ENCODE results near the gene NCAM1. TPM values are rescaled to one million over a fixed set of nuclear protein-coding genes. Genes with fewer than 3 reads are reported as not detected.
A peak's percentile ranks its signal among the peaks of the same experiment; 100 is the strongest.

The NCAM1 gene
- total RNA-seq, 3 donors from 2014 or later, result 3.6 to 17.9 (median 6.1) TPM

DNA sequence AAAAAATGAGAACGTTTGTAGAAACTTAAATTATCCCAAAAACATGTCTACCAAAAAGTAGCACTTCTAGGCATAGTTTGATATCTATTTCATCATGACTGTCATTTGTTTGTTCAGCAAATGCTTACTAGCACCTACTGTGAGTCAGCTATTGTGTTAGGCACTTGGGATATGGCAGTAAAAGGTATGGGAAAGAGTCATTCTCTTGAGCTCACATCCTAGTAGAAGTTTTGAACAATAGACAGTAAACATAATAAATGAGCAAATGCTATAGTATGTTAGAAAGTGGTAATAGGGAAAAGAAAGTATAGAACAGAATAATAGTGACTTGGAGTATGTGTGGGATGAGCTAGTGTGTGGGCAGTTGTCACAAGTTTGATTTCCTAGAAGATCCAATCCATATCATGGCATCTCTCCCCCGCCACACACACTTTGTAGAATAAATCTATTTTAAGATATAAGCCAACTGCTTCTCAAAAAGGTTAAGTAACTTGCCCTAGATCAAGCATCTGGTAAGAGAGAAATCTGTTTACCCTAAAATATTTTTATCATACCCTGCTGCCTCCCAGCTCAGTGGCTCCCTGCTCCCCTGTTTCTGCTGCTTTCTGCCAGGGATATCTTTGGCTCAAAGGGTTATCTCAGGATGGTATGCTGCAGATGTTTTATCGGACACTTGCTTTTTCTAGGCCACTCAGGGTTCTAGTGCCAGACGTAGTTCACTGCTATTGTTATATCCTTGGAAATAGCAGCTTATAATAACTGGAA is 129.7 kb downstream of the NCAM1 start:
- peak overlapping the region in 1 of 2 donors; percentile 12 for H3K27ac ChIP-seq
- H3K36me3 ChIP-seq, result no peaks in the 10 kb centered on the region
- H3K4me1 ChIP-seq, result no peaks in the 10 kb centered on the region
- DNase-seq (ENCODE audit: low spot score in 2 of 2), result no peak
- no peak overlapping the region for H3K4me3 ChIP-seq
- H3K27me3 ChIP-seq, result no peaks in the 10 kb centered on the region
- TF ChIP-seq CTCF (IDR thresholded peaks at IDR 0.05) (no peak), POLR2A (IDR thresholded peaks at IDR 0.05) (no peak), POLR2AphosphoS5 (IDR thresholded peaks at IDR 0.05) (no peak)
- no peaks in the 10 kb centered on the region for H3K9me3 ChIP-seq
- intact Hi-C loops (cut with DNase I; ENCODE audit: low total_unique reads), result no loop called here

DNA sequence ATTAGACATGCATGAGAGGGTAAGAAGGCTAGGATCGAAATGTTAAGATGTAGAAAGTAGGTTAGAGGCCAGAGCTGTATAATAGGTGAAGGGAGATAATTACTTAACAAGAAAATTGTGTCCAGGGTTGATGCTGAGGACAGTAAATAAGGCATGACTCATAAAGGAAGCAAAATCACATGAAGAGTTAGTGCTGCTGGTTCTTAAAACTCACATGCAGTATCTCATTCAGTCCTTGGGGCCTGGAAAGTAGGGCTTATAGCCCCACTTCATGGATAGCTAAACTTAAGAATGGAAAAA is 130.2 kb downstream of the NCAM1 start:
- TF ChIP-seq CTCF (IDR thresholded peaks at IDR 0.05), result no peak
- no peak for TF ChIP-seq POLR2A (IDR thresholded peaks at IDR 0.05)
- TF ChIP-seq POLR2AphosphoS5 (IDR thresholded peaks at IDR 0.05), result no peak
- H3K27ac ChIP-seq, result peak overlapping the region in 1 of 2 donors; percentile 12

DNA sequence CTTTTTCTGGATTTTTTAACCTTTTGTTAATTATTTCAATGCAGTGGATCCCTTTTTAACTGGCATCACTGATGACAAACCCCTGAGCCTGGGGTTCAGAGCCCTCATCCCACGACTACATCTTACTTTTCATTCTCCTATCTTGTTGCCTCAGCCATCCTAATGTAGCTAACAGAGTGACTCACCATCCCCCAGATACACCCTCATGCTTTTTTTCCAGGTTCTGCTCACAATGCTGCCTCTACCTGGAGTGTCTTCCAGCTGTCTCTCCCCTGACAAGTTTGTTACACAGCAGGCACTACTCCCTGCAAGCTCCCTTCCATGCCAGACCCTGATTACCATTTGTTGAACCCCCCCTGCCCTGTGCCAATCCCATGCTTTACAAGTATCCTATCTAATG is 135.4 kb downstream of the NCAM1 start:
- TF ChIP-seq POLR2AphosphoS5 (IDR thresholded peaks at IDR 0.05), result no peak
- no peak for TF ChIP-seq CTCF (IDR thresholded peaks at IDR 0.05)
- no peak for TF ChIP-seq POLR2A (IDR thresholded peaks at IDR 0.05)
- Histone ChIP-seq H3K36me3 (no peaks in the 10 kb centered on the region), H3K9me3 (no peaks in the 10 kb centered on the region), H3K4me3 (no peak overlapping the region), H3K4me1 (no peaks in the 10 kb centered on the region), H3K27me3 (no peaks in the 10 kb centered on the region), H3K27ac (no peak overlapping the region)
- intact Hi-C loops (cut with DNase I; ENCODE audit: low total_unique reads), result no loop called here
- DNase-seq (ENCODE audit: low spot score in 2 of 2), result no peak

More for the DNA sequence above, 130.2 kb downstream of the NCAM1 start:
- Histone ChIP-seq H3K27me3 (no peaks in the 10 kb centered on the region), H3K4me1 (no peaks in the 10 kb centered on the region), H3K4me3 (no peak overlapping the region), H3K9me3 (no peaks in the 10 kb centered on the region), H3K36me3 (no peaks in the 10 kb centered on the region)
- intact Hi-C loops (cut with DNase I; ENCODE audit: low total_unique reads), result no loop called here
- DNase-seq (ENCODE audit: low spot score in 2 of 2), result no peak

- no peak for TF ChIP-seq POLR2A (IDR thresholded peaks at IDR 0.05)
- no peak for TF ChIP-seq POLR2AphosphoS5 (IDR thresholded peaks at IDR 0.05)
- no peak for TF ChIP-seq CTCF (IDR thresholded peaks at IDR 0.05)
- no peak overlapping the region for H3K27ac ChIP-seq
- no peaks in the 10 kb centered on the region for H3K9me3 ChIP-seq
- H3K4me3 ChIP-seq, result no peak overlapping the region
- intact Hi-C loops (cut with DNase I; ENCODE audit: low total_unique reads), result no loop called here
- no peaks in the 10 kb centered on the region for H3K36me3 ChIP-seq
- no peak for DNase-seq (ENCODE audit: low spot score in 2 of 2)
- H3K27me3 ChIP-seq, result no peaks in the 10 kb centered on the region
- no peaks in the 10 kb centered on the region for H3K4me1 ChIP-seq
These were observed 142.9 kb downstream of the NCAM1 start for GRCh38 chr11:113103932-113104690.

DNA sequence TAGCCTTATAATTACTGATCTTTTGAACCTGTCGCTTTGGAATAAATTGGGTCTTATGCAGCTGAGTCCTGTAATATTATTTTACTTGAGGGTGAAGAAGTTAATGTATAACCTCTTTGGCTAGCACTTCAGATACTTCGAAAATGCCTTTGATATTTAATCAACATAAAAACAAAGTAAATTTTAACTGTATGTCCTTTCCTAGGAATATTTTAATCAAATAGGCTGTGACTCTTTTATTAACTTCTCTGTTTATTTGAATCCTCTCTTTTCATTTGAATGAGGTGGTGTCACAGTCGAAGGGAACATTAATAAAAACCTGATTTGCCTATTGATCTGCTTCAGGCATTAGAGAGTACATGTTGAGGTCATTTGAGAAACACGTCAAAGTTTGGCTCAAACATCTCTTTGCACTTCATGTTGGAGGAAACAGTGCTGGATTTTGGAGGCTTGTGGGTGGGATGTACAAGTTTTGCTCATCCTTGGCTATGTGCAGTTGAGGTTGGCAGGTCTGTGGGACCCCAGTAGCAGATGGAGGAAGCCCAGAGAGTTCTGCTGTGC is 143.6 kb downstream of the NCAM1 start:
- Histone ChIP-seq H3K4me1 (no peaks in the 10 kb centered on the region), H3K36me3 (no peaks in the 10 kb centered on the region), H3K27ac (no peak overlapping the region), H3K9me3 (no peaks in the 10 kb centered on the region), H3K27me3 (no peaks in the 10 kb centered on the region), H3K4me3 (no peak overlapping the region)
- no peak for TF ChIP-seq POLR2AphosphoS5 (IDR thresholded peaks at IDR 0.05)
- TF ChIP-seq POLR2A (IDR thresholded peaks at IDR 0.05), result no peak
- TF ChIP-seq CTCF (IDR thresholded peaks at IDR 0.05), result no peak
- intact Hi-C loops (cut with DNase I; ENCODE audit: low total_unique reads), result no loop called here
- DNase-seq (ENCODE audit: low spot score in 2 of 2), result no peak
